Mesenchymal stem cell (in vitro differentiated cells and primary cell): Measurements from ENCODE around the gene TAPT1.

Source experiments
- DNase-seq: peaks from one replicate; pipeline ENCODE4 v3.0.0-alpha.2; 2013
- H2AFZ ChIP-seq: one replicate; pipeline ENCODE4 v1.6.1; 2013; ENCODE audit warnings: low read depth, mild to moderate bottlenecking, control low read depth, inconsistent platforms, low read length, moderate library complexity
- H2AK5ac ChIP-seq: 2 replicates; pipeline ENCODE4 v1.6.1; 2013; ENCODE audit warnings: low read length, moderate library complexity, mild to moderate bottlenecking, inconsistent platforms; ENCODE audit not compliant: severe bottlenecking
- H2BK120ac ChIP-seq: one replicate; pipeline ENCODE4 v1.6.1; 2013; ENCODE audit warnings: low read depth, mild to moderate bottlenecking, inconsistent platforms, low read length, moderate library complexity
- H2BK12ac ChIP-seq, 2 experiments: one replicate each; pipeline ENCODE4 v1.6.1; 2013; ENCODE audit warnings: inconsistent platforms in 2 of 2, low read length in 2 of 2, mild to moderate bottlenecking in 2 of 2, moderate library complexity in 2 of 2, control low read depth in 1 of 2
- H2BK15ac ChIP-seq: one replicate; pipeline ENCODE4 v1.6.1; 2013; ENCODE audit warnings: mild to moderate bottlenecking, low read depth, inconsistent platforms; ENCODE audit not compliant: poor library complexity, severe bottlenecking
- H2BK5ac ChIP-seq: 2 replicates; pipeline ENCODE4 v1.6.1; 2013; ENCODE audit warnings: low read depth, mild to moderate bottlenecking, low read length, control low read depth, inconsistent platforms; ENCODE audit not compliant: poor library complexity, severe bottlenecking
- H3K14ac ChIP-seq, 2 experiments: one replicate each; pipeline ENCODE4 v1.6.1; 2013; ENCODE audit warnings: inconsistent platforms in 2 of 2, low read length in 2 of 2, control low read depth in 1 of 2, mild to moderate bottlenecking in 1 of 2, moderate library complexity in 1 of 2
- H3K18ac ChIP-seq, 2 experiments: one replicate each; pipeline ENCODE4 v1.6.1; 2013; ENCODE audit warnings: inconsistent platforms in 2 of 2, low read length in 2 of 2, control low read depth in 1 of 2, low read depth in 1 of 2, mild to moderate bottlenecking in 1 of 2
- H3K23ac ChIP-seq, 2 experiments: one replicate each; pipeline ENCODE4 v1.6.1; 2013; ENCODE audit warnings: inconsistent platforms in 2 of 2, low read length in 2 of 2, mild to moderate bottlenecking in 2 of 2, moderate library complexity in 2 of 2, control low read depth in 1 of 2
- H3K27ac ChIP-seq: 2 replicates; pipeline ENCODE4 v1.5.1; 2013; ENCODE audit warnings: mild to moderate bottlenecking, moderate library complexity, low read length, control low read depth, inconsistent platforms; ENCODE audit not compliant: poor library complexity, severe bottlenecking
- H3K27me3 ChIP-seq, 2 experiments: 2 replicates each; pipeline versions ENCODE4 v1.6.1 to v1.7.0; 2013; ENCODE audit warnings: low read length in 2 of 2, mild to moderate bottlenecking in 2 of 2, moderate library complexity in 2 of 2, control low read depth in 1 of 2, inconsistent platforms in 1 of 2; ENCODE audit not compliant: control insufficient read depth in 1 of 2, insufficient read depth in 1 of 2
- H3K36me3 ChIP-seq, 2 experiments: 2 replicates each; pipeline versions ENCODE4 v1.6.1 to v1.7.0; 2013; ENCODE audit warnings: low read length in 2 of 2, control low read depth in 1 of 2, inconsistent platforms in 1 of 2, low read depth in 1 of 2, mild to moderate bottlenecking in 1 of 2; ENCODE audit not compliant: insufficient read depth in 2 of 2, control insufficient read depth in 1 of 2
- H3K4ac ChIP-seq, 2 experiments: one replicate each; pipeline ENCODE4 v1.6.1; 2013; ENCODE audit warnings: inconsistent platforms in 2 of 2, low read length in 2 of 2, mild to moderate bottlenecking in 2 of 2, moderate library complexity in 2 of 2, control low read depth in 1 of 2, low read depth in 1 of 2
- H3K4me1 ChIP-seq: 2 replicates; pipeline ENCODE4 v1.6.1; 2013; ENCODE audit warnings: low read depth, low read length, control low read depth; ENCODE audit not compliant: control insufficient read depth, insufficient read depth
- H3K4me2 ChIP-seq: 2 replicates; pipeline ENCODE4 v1.6.1; 2013; ENCODE audit warnings: low read length, mild to moderate bottlenecking, inconsistent platforms; ENCODE audit not compliant: poor library complexity, severe bottlenecking
- H3K4me3 ChIP-seq, 2 experiments: 2 replicates each; pipeline versions ENCODE4 v1.5.1 to v1.7.0; 2013; ENCODE audit warnings: low read length in 2 of 2, mild to moderate bottlenecking in 2 of 2, control low read depth in 1 of 2, low read depth in 1 of 2; ENCODE audit not compliant: insufficient read depth in 1 of 2
- H3K79me1 ChIP-seq: replicated peaks from 2 replicates; pipeline ENCODE4 v1.6.1; 2013; ENCODE audit warnings: mild to moderate bottlenecking, control low read depth, low read length, inconsistent platforms; ENCODE audit not compliant: poor library complexity, severe bottlenecking
- H3K9ac ChIP-seq: 2 replicates; pipeline ENCODE4 v1.7.0; 2013; ENCODE audit warnings: mild to moderate bottlenecking, low read length, moderate library complexity
- H3K9me3 ChIP-seq: 2 replicates; pipeline ENCODE4 v1.7.0; 2013; ENCODE audit warnings: mild to moderate bottlenecking, low read length; ENCODE audit not compliant: control insufficient read depth
- H4K8ac ChIP-seq: one replicate; pipeline ENCODE4 v1.6.1; 2013; ENCODE audit warnings: inconsistent platforms, mild to moderate bottlenecking, low read length, moderate library complexity
- H4K91ac ChIP-seq: one replicate; pipeline ENCODE4 v1.6.1; 2013; ENCODE audit warnings: mild to moderate bottlenecking, low read length, inconsistent platforms
- WGBS: methylation state at CpG from one replicate; pipeline ENCODE4 v1.1.7; 2013; ENCODE audit warnings: mixed read lengths; 5-methylcytosine and 5-hydroxymethylcytosine counted together

Gene TAPT1

DNA sequence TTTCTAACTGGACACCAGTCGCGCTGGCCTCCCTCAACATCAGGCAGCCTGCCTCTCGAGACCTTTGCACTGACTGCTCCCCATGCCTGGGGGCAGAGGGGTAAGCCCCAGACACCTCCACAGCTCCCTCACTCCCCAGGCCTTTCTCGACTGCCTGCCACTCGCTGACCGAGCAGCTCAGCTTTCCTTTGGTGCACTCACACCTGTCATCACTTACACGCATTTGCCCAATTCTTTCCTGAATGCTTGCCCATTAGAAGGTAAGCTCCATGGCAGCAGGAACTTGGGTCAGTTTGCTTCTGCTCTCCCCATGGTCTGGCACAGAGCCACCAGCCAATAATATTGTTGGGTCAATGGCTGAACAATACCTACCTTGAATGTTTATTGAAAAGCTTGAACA lies 110.3 kb downstream of the TAPT1 start:
- Histone ChIP-seq H2BK120ac (no peak overlapping the region), H3K4me3 (no peak overlapping the region), H3K4ac (no peak overlapping the region), H2BK5ac (no peak overlapping the region), H3K18ac (no peak overlapping the region), H2AFZ (no peak overlapping the region), H3K4me1 (no peaks in the 10 kb centered on the region), H4K8ac (no peak overlapping the region), H3K23ac (no peak overlapping the region), H3K9ac (no peak overlapping the region), H3K14ac (no peak overlapping the region), H3K27ac (no peak overlapping the region), H3K27me3 (peaks cover 28 to 83% of the 10 kb centered on the region in 2 experiments), H2AK5ac (no peak overlapping the region), H3K36me3 (no peaks in the 10 kb centered on the region), H3K4me2 (no peak overlapping the region), H4K91ac (no peak overlapping the region), H3K79me1 (no peaks in the 10 kb centered on the region), H2BK12ac (no peak overlapping the region), H2BK15ac (no peak overlapping the region), H3K9me3 (no peaks in the 10 kb centered on the region)
- 94% methylated on average over 7 of the region's 7 CpGs for WGBS
- no peak for DNase-seq

- Histone ChIP-seq H3K4ac (no peak overlapping the region), H3K79me1 (no peaks in the 10 kb centered on the region), H4K8ac (no peak overlapping the region), H2BK5ac (no peak overlapping the region), H3K9ac (no peak overlapping the region), H3K4me1 (no peaks in the 10 kb centered on the region), H3K14ac (no peak overlapping the region), H3K27me3 (peaks cover 19 to 77% of the 10 kb centered on the region in 2 experiments), H2AK5ac (no peak overlapping the region), H3K27ac (no peak overlapping the region), H3K9me3 (no peaks in the 10 kb centered on the region), H2BK15ac (no peak overlapping the region), H3K4me3 (no peak overlapping the region), H3K4me2 (no peak overlapping the region), H2BK120ac (no peak overlapping the region), H4K91ac (no peak overlapping the region), H3K36me3 (no peaks in the 10 kb centered on the region), H2AFZ (no peak overlapping the region), H3K23ac (no peak overlapping the region), H2BK12ac (no peak overlapping the region), H3K18ac (no peak overlapping the region)
- no peak for DNase-seq
- WGBS = 80% methylated on average over 6 of the region's 6 CpGs
Observed at GRCh38 chr4:16114546-16114945, 111.7 kb downstream of the TAPT1 start.

GRCh38 chr4:16113741-16114140 lies 112.5 kb downstream of the TAPT1 start:
- Histone ChIP-seq H3K14ac (no peak overlapping the region), H3K18ac (no peak overlapping the region), H2AFZ (no peak overlapping the region), H3K4me3 (no peak overlapping the region), H3K27ac (no peak overlapping the region), H4K8ac (no peak overlapping the region), H3K9ac (no peak overlapping the region), H2BK5ac (no peak overlapping the region), H3K36me3 (no peaks in the 10 kb centered on the region), H2BK15ac (no peak overlapping the region), H3K79me1 (no peaks in the 10 kb centered on the region), H3K4me1 (no peaks in the 10 kb centered on the region), H2BK12ac (no peak overlapping the region), H3K23ac (no peak overlapping the region), H3K27me3 (peaks cover 22 to 75% of the 10 kb centered on the region in 2 experiments), H3K4ac (no peak overlapping the region), H3K4me2 (no peak overlapping the region), H4K91ac (no peak overlapping the region), H2BK120ac (no peak overlapping the region), H2AK5ac (no peak overlapping the region), H3K9me3 (no peaks in the 10 kb centered on the region)
- DNase-seq = no peak
- 87% methylated on average over 3 of the region's 3 CpGs for WGBS

- Histone ChIP-seq H3K23ac (no peak overlapping the region), H3K27me3 (peaks cover 33 to 73% of the 10 kb centered on the region in 2 experiments), H3K79me1 (no peaks in the 10 kb centered on the region), H4K91ac (no peak overlapping the region), H2BK5ac (no peak overlapping the region), H3K4me3 (no peak overlapping the region), H3K4me1 (no peaks in the 10 kb centered on the region), H2BK12ac (no peak overlapping the region), H2AK5ac (no peak overlapping the region), H4K8ac (no peak overlapping the region), H3K18ac (no peak overlapping the region), H3K36me3 (no peaks in the 10 kb centered on the region), H2BK120ac (no peak overlapping the region), H3K4me2 (no peak overlapping the region), H3K27ac (no peak overlapping the region), H3K9ac (no peak overlapping the region), H3K4ac (no peak overlapping the region), H3K14ac (no peak overlapping the region), H2BK15ac (no peak overlapping the region), H3K9me3 (no peaks in the 10 kb centered on the region), H2AFZ (no peak overlapping the region)
- no peak for DNase-seq
- WGBS = 90% methylated on average over 4 of the region's 5 CpGs
Observed at GRCh38 chr4:16111533-16111932, 114.7 kb downstream of the TAPT1 start.
